Neural cell (in vitro differentiated cells): ENCODE results near the gene GALNT12. TPM values are rescaled to one million over a fixed set of nuclear protein-coding genes. Genes with fewer than 3 reads are reported as not detected.

Experiments
- H2AFZ ChIP-seq: fragments of 200-600, 300-800 bp; sonication (generic), shearing (Covaris generic); 2 replicates; pipeline ENCODE4 v1.6.0; 2014; ENCODE audit warnings: low read depth, mild to moderate bottlenecking, antibody characterized with exemption, low read length, moderate library complexity
- H3F3A ChIP-seq: fragments of 200-600 bp; shearing (Covaris generic); 2 replicates; pipeline ENCODE4 v1.6.1; 2016; ENCODE audit warnings: mild to moderate bottlenecking, moderate library complexity, mixed read lengths, antibody characterized with exemption, low read length; ENCODE audit not compliant: insufficient read depth, poor library complexity, severe bottlenecking
- H3K27ac ChIP-seq: fragments of 200-600, 300-800 bp; sonication (generic), shearing (Covaris generic); 2 replicates; pipeline ENCODE4 v1.5.1; 2014; ENCODE audit warnings: mild to moderate bottlenecking, low read length, moderate library complexity
- H3K27me3 ChIP-seq: fragments of 300-800, 200-600 bp; sonication (generic), shearing (Covaris generic); 2 replicates; pipeline ENCODE4 v1.6.0; 2014; ENCODE audit warnings: mild to moderate bottlenecking, low read depth, low read length, moderate library complexity; ENCODE audit not compliant: insufficient read depth
- H3K36me3 ChIP-seq: fragments of 300-800, 200-600 bp; sonication (generic), shearing (Covaris generic); 2 replicates; pipeline ENCODE4 v1.5.1; 2014; ENCODE audit warnings: mild to moderate bottlenecking, antibody characterized with exemption, low read length, moderate library complexity; ENCODE audit not compliant: insufficient read depth
- H3K4me2 ChIP-seq: fragments of 300-800, 200-600 bp; sonication (generic), shearing (Covaris generic); 2 replicates; pipeline ENCODE4 v1.6.0; 2014; ENCODE audit warnings: mild to moderate bottlenecking, low read length
- H3K4me3 ChIP-seq: fragments of 300-800, 200-600 bp; sonication (generic), shearing (Covaris generic); 2 replicates; pipeline ENCODE4 v1.5.1; 2014; ENCODE audit warnings: mild to moderate bottlenecking, low read length, moderate library complexity
- H3K79me2 ChIP-seq: fragments of 200-600 bp; shearing (Covaris generic); replicated peaks from 2 replicates; pipeline ENCODE4 v1.6.0; 2014; ENCODE audit warnings: mild to moderate bottlenecking, low read length, moderate library complexity; ENCODE audit not compliant: insufficient read depth
- H3K9ac ChIP-seq: fragments of 300-800, 200-600 bp; sonication (generic), shearing (Covaris generic); 2 replicates; pipeline ENCODE4 v1.6.1; 2016; ENCODE audit warnings: mild to moderate bottlenecking, low read length, mixed read lengths
- H3K9me2 ChIP-seq: fragments of 200-600 bp; shearing (Covaris generic); 2 replicates; pipeline ENCODE4 v1.6.1; 2016; ENCODE audit warnings: mild to moderate bottlenecking, low read length, mixed read lengths; ENCODE audit not compliant: insufficient read depth
- H3K9me3 ChIP-seq: fragments of 200-600, 300-800 bp; sonication (generic), shearing (Covaris generic); 2 replicates; pipeline ENCODE4 v1.6.1; 2016; ENCODE audit warnings: mild to moderate bottlenecking, mixed run types, low read length, moderate library complexity, mixed read lengths
- H4K20me1 ChIP-seq: fragments of 200-600 bp; shearing (Covaris generic); 2 replicates; pipeline ENCODE4 v1.6.1; 2016; ENCODE audit warnings: mild to moderate bottlenecking, mixed run types; ENCODE audit not compliant: insufficient read depth
- EP300 ChIP-seq: fragments of 450-650 bp; conservative IDR thresholded peaks from 2 replicates; pipeline ENCODE4 v1.6.1; 2014; ENCODE audit warnings: antibody characterized with exemption, mild to moderate bottlenecking, moderate library complexity; ENCODE audit not compliant: poor library complexity, severe bottlenecking
- EZH2 ChIP-seq: fragments of 200-600, 300-800 bp; shearing (Covaris generic), sonication (generic); IDR thresholded peaks from 2 replicates; pipeline ENCODE4 v1.6.1; 2014; ENCODE audit warnings: antibody characterized with exemption, low read length, borderline replicate concordance, mild to moderate bottlenecking; ENCODE audit not compliant: insufficient read depth, poor library complexity, severe bottlenecking
- MXI1 ChIP-seq: fragments of 450-650 bp; conservative IDR thresholded peaks from 2 replicates; pipeline ENCODE4 v1.6.1; 2014; ENCODE audit warnings: antibody characterized with exemption, mild to moderate bottlenecking; ENCODE audit not compliant: poor library complexity, severe bottlenecking
- SMC3 ChIP-seq: fragments of 450-650 bp; conservative IDR thresholded peaks from 2 replicates; pipeline ENCODE4 v1.6.1; 2014; ENCODE audit warnings: antibody characterized with exemption, mild to moderate bottlenecking, moderate library complexity; ENCODE audit not compliant: poor library complexity
- TAF1 ChIP-seq: IDR thresholded peaks from 2 replicates; pipeline ENCODE4 v1.6.1; 2012; ENCODE audit warnings: low read depth
- polyA plus RNA-seq: library from polyadenylated mRNA; depleted of rRNA; stranded (reverse); fragments of >200 nt; gene quantifications from 2 replicates; pipeline ENCODE4 v1.2.3, GENCODE V29; 2014
- TF ChIP-seq, protein P1 (sequence below): fragments of 450-650 bp; IDR thresholded peaks from 2 replicates; pipeline ENCODE4 v1.5.1; 2014; ENCODE audit warnings: antibody characterized with exemption, mild to moderate bottlenecking, moderate library complexity; ENCODE audit not compliant: poor library complexity, severe bottlenecking
- TF ChIP-seq, protein P2 (sequence below): IDR thresholded peaks from 2 replicates; pipeline ENCODE4 v1.6.1; 2012; ENCODE audit warnings: borderline replicate concordance

The GALNT12 gene
- polyA plus RNA-seq, 1 donor from 2014 or later = 8.4 TPM

DNA sequence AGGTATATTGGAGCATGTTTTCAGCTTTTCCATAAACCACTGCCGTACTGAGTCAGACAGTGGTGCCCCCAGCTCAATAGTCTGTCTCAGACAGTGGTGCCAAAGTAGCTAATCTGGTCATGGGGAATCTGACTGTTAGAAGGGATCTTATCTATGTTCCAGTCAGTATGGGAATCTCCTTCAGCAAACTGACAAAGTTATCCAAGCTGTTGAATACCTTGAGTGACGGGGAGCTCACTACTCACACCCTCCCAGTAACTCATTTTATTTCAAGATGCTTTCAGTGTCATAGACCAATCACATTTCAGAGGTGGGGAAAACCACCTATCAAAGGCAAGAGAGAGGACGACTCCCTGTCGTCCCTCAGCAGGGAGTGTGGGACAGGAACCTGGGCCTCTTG is 29.9 kb upstream of the GALNT12 start:
- H2AFZ ChIP-seq = no peak overlapping the region
- TF ChIP-seq, protein P1, sequence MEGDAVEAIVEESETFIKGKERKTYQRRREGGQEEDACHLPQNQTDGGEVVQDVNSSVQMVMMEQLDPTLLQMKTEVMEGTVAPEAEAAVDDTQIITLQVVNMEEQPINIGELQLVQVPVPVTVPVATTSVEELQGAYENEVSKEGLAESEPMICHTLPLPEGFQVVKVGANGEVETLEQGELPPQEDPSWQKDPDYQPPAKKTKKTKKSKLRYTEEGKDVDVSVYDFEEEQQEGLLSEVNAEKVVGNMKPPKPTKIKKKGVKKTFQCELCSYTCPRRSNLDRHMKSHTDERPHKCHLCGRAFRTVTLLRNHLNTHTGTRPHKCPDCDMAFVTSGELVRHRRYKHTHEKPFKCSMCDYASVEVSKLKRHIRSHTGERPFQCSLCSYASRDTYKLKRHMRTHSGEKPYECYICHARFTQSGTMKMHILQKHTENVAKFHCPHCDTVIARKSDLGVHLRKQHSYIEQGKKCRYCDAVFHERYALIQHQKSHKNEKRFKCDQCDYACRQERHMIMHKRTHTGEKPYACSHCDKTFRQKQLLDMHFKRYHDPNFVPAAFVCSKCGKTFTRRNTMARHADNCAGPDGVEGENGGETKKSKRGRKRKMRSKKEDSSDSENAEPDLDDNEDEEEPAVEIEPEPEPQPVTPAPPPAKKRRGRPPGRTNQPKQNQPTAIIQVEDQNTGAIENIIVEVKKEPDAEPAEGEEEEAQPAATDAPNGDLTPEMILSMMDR = no peak
- TF ChIP-seq MXI1 (no peak), SMC3 (no peak), EP300 (no peak), EZH2 (no peak), TAF1 (no peak)
- TF ChIP-seq, protein P2, sequence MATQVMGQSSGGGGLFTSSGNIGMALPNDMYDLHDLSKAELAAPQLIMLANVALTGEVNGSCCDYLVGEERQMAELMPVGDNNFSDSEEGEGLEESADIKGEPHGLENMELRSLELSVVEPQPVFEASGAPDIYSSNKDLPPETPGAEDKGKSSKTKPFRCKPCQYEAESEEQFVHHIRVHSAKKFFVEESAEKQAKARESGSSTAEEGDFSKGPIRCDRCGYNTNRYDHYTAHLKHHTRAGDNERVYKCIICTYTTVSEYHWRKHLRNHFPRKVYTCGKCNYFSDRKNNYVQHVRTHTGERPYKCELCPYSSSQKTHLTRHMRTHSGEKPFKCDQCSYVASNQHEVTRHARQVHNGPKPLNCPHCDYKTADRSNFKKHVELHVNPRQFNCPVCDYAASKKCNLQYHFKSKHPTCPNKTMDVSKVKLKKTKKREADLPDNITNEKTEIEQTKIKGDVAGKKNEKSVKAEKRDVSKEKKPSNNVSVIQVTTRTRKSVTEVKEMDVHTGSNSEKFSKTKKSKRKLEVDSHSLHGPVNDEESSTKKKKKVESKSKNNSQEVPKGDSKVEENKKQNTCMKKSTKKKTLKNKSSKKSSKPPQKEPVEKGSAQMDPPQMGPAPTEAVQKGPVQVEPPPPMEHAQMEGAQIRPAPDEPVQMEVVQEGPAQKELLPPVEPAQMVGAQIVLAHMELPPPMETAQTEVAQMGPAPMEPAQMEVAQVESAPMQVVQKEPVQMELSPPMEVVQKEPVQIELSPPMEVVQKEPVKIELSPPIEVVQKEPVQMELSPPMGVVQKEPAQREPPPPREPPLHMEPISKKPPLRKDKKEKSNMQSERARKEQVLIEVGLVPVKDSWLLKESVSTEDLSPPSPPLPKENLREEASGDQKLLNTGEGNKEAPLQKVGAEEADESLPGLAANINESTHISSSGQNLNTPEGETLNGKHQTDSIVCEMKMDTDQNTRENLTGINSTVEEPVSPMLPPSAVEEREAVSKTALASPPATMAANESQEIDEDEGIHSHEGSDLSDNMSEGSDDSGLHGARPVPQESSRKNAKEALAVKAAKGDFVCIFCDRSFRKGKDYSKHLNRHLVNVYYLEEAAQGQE = no peak
- H3K9ac ChIP-seq = no peak overlapping the region
- H4K20me1 ChIP-seq = no peaks in the 10 kb centered on the region
- no peaks in the 10 kb centered on the region for H3K27me3 ChIP-seq
- H3K9me3 ChIP-seq = no peaks in the 10 kb centered on the region
- H3K4me2 ChIP-seq = no peak overlapping the region
- H3K9me2 ChIP-seq = no peaks in the 10 kb centered on the region
- H3K36me3 ChIP-seq = no peaks in the 10 kb centered on the region
- H3K4me3 ChIP-seq = no peak overlapping the region
- H3K27ac ChIP-seq = no peak overlapping the region
- no peaks in the 10 kb centered on the region for H3K79me2 ChIP-seq
- H3F3A ChIP-seq = no peaks in the 10 kb centered on the region

DNA sequence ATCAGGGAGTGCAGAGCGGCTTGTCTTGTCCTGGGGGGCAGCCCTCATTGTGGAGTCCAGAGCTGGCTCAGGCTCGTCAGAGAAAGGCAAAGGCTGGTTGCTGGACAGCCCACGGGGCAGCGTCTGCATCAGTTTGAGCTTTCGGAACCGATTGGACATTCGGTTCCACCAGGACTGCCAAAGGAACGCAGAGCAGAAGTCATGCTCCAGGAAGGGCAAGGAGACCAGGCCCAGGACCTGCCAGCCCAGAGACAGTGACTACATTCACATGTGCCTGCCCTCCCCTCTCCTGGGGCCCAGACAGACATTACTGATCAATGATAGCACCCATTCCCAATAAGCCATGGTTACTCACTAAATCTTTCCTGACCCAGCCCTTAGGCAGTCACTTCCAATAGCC is 29.2 kb upstream of the GALNT12 start:
- Histone ChIP-seq H3K9me3 (no peaks in the 10 kb centered on the region), H3K27me3 (no peaks in the 10 kb centered on the region), H3K4me3 (no peak overlapping the region), H3K4me2 (no peak overlapping the region), H2AFZ (no peak overlapping the region), H3F3A (no peaks in the 10 kb centered on the region), H3K27ac (no peak overlapping the region), H3K79me2 (no peaks in the 10 kb centered on the region), H4K20me1 (no peaks in the 10 kb centered on the region), H3K36me3 (no peaks in the 10 kb centered on the region), H3K9ac (no peak overlapping the region), H3K9me2 (no peaks in the 10 kb centered on the region)
- TF ChIP-seq, protein P2 = no peak
- TF ChIP-seq TAF1 (no peak), SMC3 (no peak), EZH2 (no peak), EP300 (no peak)
- TF ChIP-seq, protein P1 = no peak
